HG03460 (cell line): ENCODE measurements around the gene SPPL2A.
"Not testable (repeated sequence)": the region's sequence is repeated elsewhere in the genome, so short reads cannot be mapped to it uniquely, and the experiment has no call there.

ENCODE experiments used
- ATAC-seq: cut with Tn5 transposase; IDR thresholded peaks from one replicate; pipeline ENCODE4 v1.9.1; 2021; ENCODE audit not compliant: unreplicated experiment

The SPPL2A gene

DNA sequence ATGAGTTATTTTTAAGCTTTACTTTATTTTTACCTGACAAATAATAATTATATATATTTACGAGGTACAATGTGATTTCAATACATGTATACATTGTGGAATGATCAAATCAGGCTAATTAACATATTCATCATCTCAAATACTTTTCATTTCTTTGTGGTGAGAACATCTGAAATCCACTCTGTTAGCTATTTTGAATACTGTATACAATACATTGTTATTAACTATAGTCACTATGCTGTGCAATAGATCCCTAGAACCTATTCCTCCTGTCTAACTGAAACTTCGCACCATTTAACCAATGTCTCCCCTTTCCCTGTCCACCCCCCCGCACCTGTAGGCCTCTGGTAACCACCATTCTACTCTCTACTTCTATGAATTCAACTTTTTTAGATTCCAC, 7.9 kb upstream of the SPPL2A start:
- no peak for ATAC-seq

DNA sequence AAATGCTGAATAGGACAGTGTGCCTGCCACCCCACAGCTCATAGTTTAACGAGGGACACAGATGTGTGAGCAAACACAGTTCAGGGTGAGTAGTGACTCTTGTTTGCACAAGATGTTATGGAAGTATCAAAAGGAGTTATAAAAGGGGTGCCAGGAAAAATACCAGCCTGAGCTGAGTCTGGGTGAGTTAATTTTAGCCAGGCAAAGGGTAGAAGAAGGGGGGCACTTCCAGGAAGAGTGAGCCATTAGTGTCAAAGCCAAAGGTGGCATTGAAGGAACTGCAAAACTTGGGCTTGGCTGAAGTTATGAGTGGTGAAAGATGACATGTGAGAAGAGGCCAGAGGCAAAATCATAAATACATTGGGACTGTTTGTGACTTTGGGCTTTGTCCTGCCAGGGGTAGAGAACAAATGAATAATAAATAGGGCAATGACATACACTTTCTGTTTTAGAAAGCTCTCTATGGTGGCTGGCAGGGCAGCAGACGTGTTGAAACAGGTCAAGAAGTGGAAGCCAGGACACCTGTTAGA, 1.9 kb upstream of the SPPL2A start:
- ATAC-seq: no peak

GRCh38 chr15:50764461-50765194, 878 bp downstream of the SPPL2A start:
- ATAC-seq: peak; percentile 39

- ATAC-seq: no peak
These were observed 6.7 kb downstream of the SPPL2A start for GRCh38 chr15:50758712-50759205.

DNA sequence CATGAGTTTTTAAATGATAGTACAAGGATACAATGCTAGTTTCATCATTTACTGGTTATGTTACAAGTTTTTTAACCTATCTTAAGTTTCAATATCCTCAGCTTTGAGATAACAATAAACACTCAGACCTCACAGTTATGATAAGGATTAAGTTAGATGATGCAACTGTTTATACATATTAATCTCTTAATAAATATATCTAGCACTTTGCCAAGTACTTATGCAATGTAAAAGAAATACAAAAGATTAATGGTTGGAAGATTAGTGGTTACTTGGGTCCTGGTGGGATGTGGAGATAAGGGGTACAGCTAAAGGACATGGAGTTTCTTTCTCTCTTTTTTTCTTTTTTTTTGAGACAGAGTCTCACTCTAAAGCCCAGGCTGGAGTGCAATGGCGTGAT, 12.0 kb downstream of the SPPL2A start:
- no peak for ATAC-seq

DNA sequence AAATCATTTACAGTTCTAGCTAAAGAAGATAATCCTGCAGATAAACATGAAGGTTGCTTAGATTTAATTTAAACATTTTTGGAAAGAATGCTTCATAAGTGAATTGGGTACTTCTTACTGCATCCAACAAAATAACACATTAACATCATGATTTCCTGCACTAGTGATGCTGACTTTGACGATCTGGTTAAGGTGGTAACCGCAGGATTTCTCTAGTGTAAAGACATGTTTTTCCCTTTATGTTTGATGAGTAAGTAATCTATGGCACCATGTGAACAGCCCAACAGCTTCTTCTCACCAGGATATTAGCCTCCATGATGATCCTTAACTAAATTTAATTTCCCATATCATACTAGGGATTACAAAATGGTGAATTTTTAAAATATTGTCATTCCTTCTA, 14.1 kb downstream of the SPPL2A start:
- ATAC-seq: no peak

DNA sequence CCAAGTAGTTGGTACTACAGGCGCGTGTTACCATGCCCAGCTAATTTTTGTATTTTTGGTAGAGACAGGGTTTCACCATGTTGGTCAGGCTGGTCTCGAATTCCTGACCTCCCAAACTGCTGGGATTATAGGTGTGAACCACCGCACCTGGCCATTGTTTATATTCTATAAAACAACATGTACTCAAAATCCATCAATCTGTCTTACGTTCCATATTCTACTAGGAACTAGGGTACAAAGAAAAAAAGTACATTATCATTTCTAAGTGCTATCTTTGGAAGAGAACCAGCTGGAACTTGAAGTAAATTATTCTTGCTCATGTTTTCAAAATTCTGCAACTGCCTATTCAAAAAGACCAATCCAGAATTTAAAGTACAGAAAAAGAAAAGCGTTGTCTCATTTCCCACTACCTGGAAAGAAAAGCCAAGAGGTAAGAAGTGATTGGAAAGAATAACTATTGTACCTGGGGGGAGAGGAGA, 15.2 kb downstream of the SPPL2A start:
- no peak for ATAC-seq

- no peak for ATAC-seq
These were observed 18.0 kb downstream of the SPPL2A start for GRCh38 chr15:50747523-50747922.

GRCh38 chr15:50744601-50745000, 20.9 kb downstream of the SPPL2A start:
- ATAC-seq: no peak

GRCh38 chr15:50740955-50741354, 24.6 kb downstream of the SPPL2A start:
- ATAC-seq: no peak

- no peak for ATAC-seq
These were observed 28.7 kb downstream of the SPPL2A start for GRCh38 chr15:50736823-50737222.

GRCh38 chr15:50735156-50735555, 30.4 kb downstream of the SPPL2A start:
- ATAC-seq: no peak

- no peak for ATAC-seq
These were observed 39.2 kb downstream of the SPPL2A start for GRCh38 chr15:50726315-50726714.

- ATAC-seq: no peak
These were observed 46.8 kb downstream of the SPPL2A start for GRCh38 chr15:50718700-50719125.

- ATAC-seq: no peak
These were observed 53.5 kb downstream of the SPPL2A start for GRCh38 chr15:50712018-50712417.

DNA sequence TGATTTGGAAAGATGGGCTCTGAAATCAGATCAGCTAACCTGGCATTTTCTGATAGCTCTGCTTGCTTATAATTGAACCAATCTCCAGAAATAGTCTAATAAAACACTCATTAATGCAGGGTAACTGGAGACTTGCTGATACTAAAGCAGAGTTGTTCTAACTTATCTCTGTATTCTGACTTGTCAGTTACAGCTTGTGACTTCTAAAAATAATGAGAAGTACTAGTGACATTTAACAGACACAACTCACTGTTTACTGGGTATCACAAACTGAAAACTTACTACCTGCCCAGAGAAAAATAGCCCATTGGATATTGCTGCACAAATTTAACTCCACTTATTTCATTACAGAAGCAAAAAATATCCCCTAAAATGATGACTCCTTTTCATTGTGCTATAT, 54.9 kb downstream of the SPPL2A start:
- ATAC-seq: no peak

DNA sequence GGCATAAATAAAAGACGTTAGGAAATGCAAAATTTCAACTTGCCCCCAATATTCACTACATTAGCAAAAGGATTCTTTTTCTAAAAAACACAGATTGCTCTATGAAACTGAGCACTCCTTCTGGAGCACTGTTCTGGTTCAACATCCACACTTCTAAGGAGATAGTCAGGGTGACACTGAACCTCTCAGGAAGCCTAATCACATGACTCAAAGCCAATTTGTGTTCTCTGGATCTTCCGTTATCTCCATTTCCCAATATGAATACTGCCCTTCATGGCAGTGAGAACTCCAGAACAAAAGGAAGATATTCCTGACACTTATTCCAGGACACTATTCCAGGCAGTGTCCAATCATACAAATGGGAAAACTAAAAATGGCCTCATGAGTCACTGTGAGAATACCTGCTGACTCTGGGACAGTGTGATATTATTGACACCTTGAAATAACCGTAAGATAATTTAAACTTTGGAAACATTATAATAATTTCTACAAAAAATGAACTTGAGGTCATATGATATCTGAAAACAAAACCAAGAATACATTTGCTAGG, 57.6 kb downstream of the SPPL2A start:
- ATAC-seq: no peak

- ATAC-seq: no peak
These were observed 62.7 kb downstream of the SPPL2A start for GRCh38 chr15:50702762-50703334.

GRCh38 chr15:50698101-50698500, 67.4 kb downstream of the SPPL2A start:
- no peak for ATAC-seq

- ATAC-seq: no peak
These were observed 68.3 kb downstream of the SPPL2A start for GRCh38 chr15:50697109-50697797.

DNA sequence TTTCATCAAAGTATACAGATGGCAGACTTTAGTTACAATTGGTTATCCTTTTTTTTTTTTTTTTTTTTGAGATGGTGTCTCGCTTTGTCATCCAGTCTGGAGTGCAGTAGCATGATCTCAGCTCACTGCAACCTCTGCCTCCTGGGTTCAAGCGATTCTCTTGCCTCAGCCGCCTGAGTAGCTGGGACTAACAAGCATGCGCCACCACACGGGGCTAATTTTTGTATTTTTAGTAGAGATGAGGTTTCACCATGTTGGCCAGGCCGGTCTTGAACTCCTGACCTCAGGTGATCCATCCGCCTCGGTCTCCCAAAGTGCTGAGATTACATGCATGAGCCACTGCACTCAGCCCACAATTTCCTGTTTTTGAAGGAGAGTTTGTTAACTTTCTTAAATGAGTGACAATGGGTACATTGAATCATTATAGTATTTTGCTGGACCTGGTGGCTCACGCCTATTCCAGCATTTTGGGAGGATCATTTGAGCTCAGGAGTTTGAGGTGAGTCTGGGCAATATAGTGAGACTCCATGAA, 70.8 kb downstream of the SPPL2A start:
- ATAC-seq: not testable (repeated sequence)
